Tibial nerve (tissue), 4 donors: Measurements from ENCODE around the gene PTPRM.

Experiments used
- CTCF ChIP-seq, 5 experiments: fragments of 200-600 bp in 3 of 5; fragments of 450-650 bp in 2 of 5; sonication (generic) in 3 of 5; IDR thresholded peaks; one replicate each; pipeline ENCODE4 v1.5.1; 2016 to 2019; ENCODE audit warnings: antibody characterized with exemption in 5 of 5, mild to moderate bottlenecking in 3 of 5, moderate library complexity in 2 of 5
- EP300 ChIP-seq, 2 donors: sonication (generic); formaldehyde crosslinking; IDR thresholded peaks; one replicate each; pipeline ENCODE4 v1.6.1; 2017; ENCODE audit warnings: antibody characterized with exemption in 2 of 2, mild to moderate bottlenecking in 1 of 2
- POLR2A ChIP-seq, 2 donors: fragments of 450-650 bp; IDR thresholded peaks; one replicate each; pipeline ENCODE4 v1.6.1; 2017; ENCODE audit warnings: antibody characterized with exemption in 2 of 2, mild to moderate bottlenecking in 2 of 2, moderate library complexity in 2 of 2

- TF ChIP-seq POLR2A (IDR thresholded peaks at IDR 0.05) (no peak), CTCF (IDR thresholded peaks at IDR 0.05) (no peak), EP300 (IDR thresholded peaks at IDR 0.05) (no peak)
These were observed 886.4 kb downstream of the PTPRM start for GRCh38 chr18:8453528-8453927.
